Nephron progenitor cell (in vitro differentiated cells): Measurements from ENCODE around the gene CMSS1.
A peak's percentile ranks its signal among the peaks of the same experiment; 100 is the strongest.

Experiments used
- DNase-seq: peaks from one replicate; pipeline ENCODE4 v3.0.0; 2021
- H3K27ac Mint-ChIP-seq: 2 replicates; pipeline ENCODE4 v1.8.0; 2021; ENCODE audit warnings: mild to moderate bottlenecking, moderate library complexity, mixed read lengths
- H3K27me3 Mint-ChIP-seq: 2 replicates; pipeline ENCODE4 v1.8.0; 2021; ENCODE audit warnings: mild to moderate bottlenecking, low read depth, mixed read lengths; ENCODE audit not compliant: poor library complexity
- H3K36me3 Mint-ChIP-seq: 2 replicates; pipeline ENCODE4 v1.8.0; 2021; ENCODE audit warnings: low read depth, mixed read lengths
- H3K4me1 Mint-ChIP-seq: 2 replicates; pipeline ENCODE4 v1.8.0; 2021; ENCODE audit warnings: mixed read lengths
- H3K4me3 Mint-ChIP-seq: 2 replicates; pipeline ENCODE4 v1.8.0; 2021; ENCODE audit warnings: mild to moderate bottlenecking, moderate library complexity, mixed read lengths
- H3K9me3 Mint-ChIP-seq: 2 replicates; pipeline ENCODE4 v1.8.0; 2021; ENCODE audit warnings: mild to moderate bottlenecking, moderate library complexity, mixed read lengths
- CTCF ChIP-seq: fragments of 200-600 bp; sonication (generic); IDR thresholded peaks from 2 replicates; pipeline ENCODE4 v1.5.0; 2021; ENCODE audit warnings: antibody characterized with exemption

Gene CMSS1

DNA sequence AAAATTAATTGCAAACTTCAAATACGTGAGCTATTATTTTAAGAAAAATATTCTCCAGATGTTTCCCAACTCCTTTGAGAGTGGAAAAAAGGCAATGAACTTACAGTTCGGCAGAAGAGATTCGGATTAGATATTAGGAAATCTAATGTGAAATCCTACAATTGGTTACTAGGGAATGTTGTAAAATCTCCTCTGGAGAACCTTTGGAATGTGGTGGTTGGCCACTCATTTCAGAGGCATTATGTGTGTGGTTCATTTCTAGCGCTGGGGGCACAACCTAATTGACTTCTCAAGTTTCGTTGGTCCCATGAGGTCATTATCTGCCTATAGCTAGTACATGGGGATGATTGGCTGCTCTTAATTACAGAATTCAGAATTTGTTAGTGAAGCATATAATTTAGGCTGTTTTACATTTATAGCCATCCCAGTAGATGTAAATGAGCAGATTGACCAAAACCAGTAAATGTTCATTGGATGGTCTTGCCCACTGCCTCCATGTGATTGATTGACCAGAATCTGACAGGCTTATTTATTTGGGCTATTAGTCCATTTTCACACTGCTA lies 34.6 kb upstream of the CMSS1 start:
- peaks cover 26% of the 10 kb centered on the region for H3K4me1 Mint-ChIP-seq
- H3K9me3 Mint-ChIP-seq = no peaks in the 10 kb centered on the region
- no peaks in the 10 kb centered on the region for H3K27me3 Mint-ChIP-seq
- no peak for DNase-seq
- no peaks in the 10 kb centered on the region for H3K36me3 Mint-ChIP-seq
- peak overlapping the region; percentile 18 for H3K27ac Mint-ChIP-seq
- no peak overlapping the region for H3K4me3 Mint-ChIP-seq
- no peak for TF ChIP-seq CTCF

- TF ChIP-seq CTCF = peak; percentile 68
- Mint-ChIP-seq H3K9me3 (no peaks in the 10 kb centered on the region), H3K4me3 (no peak overlapping the region), H3K27me3 (no peaks in the 10 kb centered on the region), H3K27ac (no peak overlapping the region), H3K4me1 (no peaks in the 10 kb centered on the region), H3K36me3 (no peaks in the 10 kb centered on the region)
- peak; percentile 23 for DNase-seq
These were observed 28.5 kb upstream of the CMSS1 start for GRCh38 chr3:99789011-99789721.

DNA sequence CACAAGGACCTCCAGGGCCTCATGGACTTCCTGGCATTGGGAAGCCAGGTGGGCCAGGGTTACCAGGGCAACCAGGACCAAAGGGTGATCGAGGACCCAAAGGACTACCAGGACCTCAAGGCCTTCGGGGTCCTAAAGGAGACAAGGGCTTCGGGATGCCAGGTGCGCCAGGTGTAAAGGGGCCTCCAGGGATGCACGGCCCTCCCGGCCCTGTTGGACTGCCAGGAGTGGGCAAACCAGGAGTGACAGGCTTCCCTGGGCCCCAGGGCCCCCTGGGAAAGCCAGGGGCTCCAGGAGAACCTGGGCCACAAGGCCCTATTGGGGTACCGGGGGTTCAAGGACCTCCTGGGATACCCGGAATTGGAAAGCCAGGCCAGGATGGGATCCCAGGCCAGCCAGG lies 23.2 kb upstream of the CMSS1 start:
- Mint-ChIP-seq H3K9me3 (no peaks in the 10 kb centered on the region), H3K27ac (no peak overlapping the region), H3K36me3 (no peaks in the 10 kb centered on the region), H3K4me1 (no peaks in the 10 kb centered on the region), H3K27me3 (peaks cover 3% of the 10 kb centered on the region), H3K4me3 (no peak overlapping the region)
- DNase-seq = no peak
- no peak for TF ChIP-seq CTCF

DNA sequence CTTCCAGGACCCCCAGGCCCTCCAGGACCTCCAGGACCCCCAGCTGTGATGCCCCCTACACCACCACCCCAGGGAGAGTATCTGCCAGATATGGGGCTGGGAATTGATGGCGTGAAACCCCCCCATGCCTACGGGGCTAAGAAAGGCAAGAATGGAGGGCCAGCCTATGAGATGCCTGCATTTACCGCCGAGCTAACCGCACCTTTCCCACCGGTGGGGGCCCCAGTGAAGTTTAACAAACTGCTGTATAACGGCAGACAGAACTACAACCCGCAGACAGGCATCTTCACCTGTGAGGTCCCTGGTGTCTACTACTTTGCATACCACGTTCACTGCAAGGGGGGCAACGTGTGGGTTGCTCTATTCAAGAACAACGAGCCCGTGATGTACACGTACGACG lies 22.1 kb upstream of the CMSS1 start:
- no peaks in the 10 kb centered on the region for H3K4me1 Mint-ChIP-seq
- TF ChIP-seq CTCF = no peak
- H3K27me3 Mint-ChIP-seq = peaks cover 3% of the 10 kb centered on the region
- no peak overlapping the region for H3K4me3 Mint-ChIP-seq
- no peaks in the 10 kb centered on the region for H3K9me3 Mint-ChIP-seq
- H3K27ac Mint-ChIP-seq = no peak overlapping the region
- H3K36me3 Mint-ChIP-seq = no peaks in the 10 kb centered on the region
- no peak for DNase-seq

GRCh38 chr3:99799422-99799821 lies 18.2 kb upstream of the CMSS1 start:
- no peak overlapping the region for H3K4me3 Mint-ChIP-seq
- TF ChIP-seq CTCF = no peak
- H3K4me1 Mint-ChIP-seq = no peaks in the 10 kb centered on the region
- H3K27me3 Mint-ChIP-seq = peaks cover 3% of the 10 kb centered on the region
- H3K27ac Mint-ChIP-seq = no peak overlapping the region
- DNase-seq = no peak
- peaks cover 18% of the 10 kb centered on the region for H3K36me3 Mint-ChIP-seq
- H3K9me3 Mint-ChIP-seq = peaks cover 16% of the 10 kb centered on the region

DNA sequence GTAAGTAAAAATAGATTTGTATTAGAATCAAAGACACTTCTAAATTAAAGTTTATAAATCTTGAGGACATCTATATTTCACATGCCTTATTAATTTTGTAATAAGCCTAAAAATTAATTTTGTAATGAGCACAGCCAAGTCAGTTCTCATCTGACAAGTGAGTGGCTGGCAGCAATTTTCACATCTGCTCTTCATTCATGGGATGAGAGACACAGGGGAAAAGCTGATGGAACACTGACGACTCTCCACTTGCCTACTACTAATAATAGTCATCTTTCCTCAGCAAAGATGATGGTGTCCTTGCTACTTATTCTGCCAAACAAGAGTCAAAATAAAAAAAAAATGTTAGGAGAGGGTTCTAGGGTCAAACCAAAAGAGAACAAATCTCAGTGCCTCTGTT lies 14.4 kb upstream of the CMSS1 start:
- H3K36me3 Mint-ChIP-seq = peaks cover 35% of the 10 kb centered on the region
- H3K4me1 Mint-ChIP-seq = no peaks in the 10 kb centered on the region
- no peak for DNase-seq
- no peak overlapping the region for H3K27ac Mint-ChIP-seq
- peaks cover 41% of the 10 kb centered on the region for H3K9me3 Mint-ChIP-seq
- H3K27me3 Mint-ChIP-seq = peaks cover 3% of the 10 kb centered on the region
- TF ChIP-seq CTCF = no peak
- H3K4me3 Mint-ChIP-seq = no peak overlapping the region
